ENCODE measurements around the gene LRP1-AS.
"Not testable (repeated sequence)": the region's sequence is repeated elsewhere in the genome, so short reads cannot be mapped to it uniquely, and the experiment has no call there.

The LRP1-AS gene

DNA sequence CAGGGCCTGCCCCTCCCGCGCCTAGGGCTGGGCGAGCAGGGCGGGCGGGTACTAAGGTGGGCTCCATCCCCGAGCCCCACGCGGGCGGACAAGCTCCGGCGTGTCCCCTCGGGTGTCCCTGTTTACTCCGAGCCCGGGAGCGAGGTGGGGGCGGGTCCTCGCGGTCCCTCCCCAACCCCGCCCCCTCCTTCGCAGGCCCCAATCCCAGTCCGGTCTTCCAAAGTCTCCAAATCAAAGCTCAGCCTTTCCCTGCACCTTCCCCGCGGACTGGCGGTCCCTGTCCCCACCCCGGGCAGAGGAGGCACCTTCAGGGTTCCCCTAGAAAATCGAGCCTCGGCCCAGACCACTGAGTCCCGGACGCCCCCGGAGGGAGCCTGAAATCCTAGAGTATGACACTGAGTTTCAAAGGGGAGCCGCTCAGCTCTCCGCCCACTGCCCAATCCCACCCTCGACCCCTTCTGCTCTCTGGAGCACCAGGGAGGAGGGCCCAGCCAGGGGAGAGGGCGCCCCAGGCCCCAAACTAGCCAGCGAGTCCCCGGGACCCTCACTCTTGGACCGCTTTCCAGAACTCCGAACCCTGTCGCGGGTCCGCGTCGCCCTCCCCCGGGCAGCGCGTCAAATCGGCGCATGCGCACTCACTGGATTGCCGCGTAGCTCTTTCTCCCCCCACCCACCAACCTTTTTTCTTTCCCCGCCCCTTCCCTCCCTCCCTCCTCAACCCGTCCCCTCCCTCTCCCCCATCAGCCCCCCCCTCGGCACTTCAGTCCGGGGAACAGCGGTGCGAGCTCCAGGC lies 19.5 kb downstream of the LRP1-AS start, which contains the start of gene LRP1:
Gene LRP1 (plus strand): TSS at position 758 of the 793 bp plus-strand sequence. CDS start 482 bp downstream, outside the sequence.
- Histone ChIP-seq H3K36me3 (ENCODE audit: control insufficient read depth, insufficient read depth, low read length) (no peaks in the 10 kb centered on the region), H3K27ac (ENCODE audit: low read depth, low read length) (peak within 1 kb of the TSS; percentile 87; the same call in 1 of the 2 replicates), H3K4me1 (ENCODE audit: control insufficient read depth, insufficient read depth, low read length) (peaks cover 41% of the 10 kb centered on the region), H3K27me3 (ENCODE audit: control insufficient read depth, insufficient read depth, low read length) (no peaks in the 10 kb centered on the region), H3K9me3 (ENCODE audit: control insufficient read depth, insufficient read depth, low read depth, low read length) (0 out of 2 replicates have a peak, but pooled peaks cover 6% of the 10 kb centered on the region), H3K9ac (ENCODE audit: low read length) (peak within 1 kb of the TSS; percentile 87), H3K4me3 (ENCODE audit: low read depth, low read length) (peak within 1 kb of the TSS; percentile 98)

DNA sequence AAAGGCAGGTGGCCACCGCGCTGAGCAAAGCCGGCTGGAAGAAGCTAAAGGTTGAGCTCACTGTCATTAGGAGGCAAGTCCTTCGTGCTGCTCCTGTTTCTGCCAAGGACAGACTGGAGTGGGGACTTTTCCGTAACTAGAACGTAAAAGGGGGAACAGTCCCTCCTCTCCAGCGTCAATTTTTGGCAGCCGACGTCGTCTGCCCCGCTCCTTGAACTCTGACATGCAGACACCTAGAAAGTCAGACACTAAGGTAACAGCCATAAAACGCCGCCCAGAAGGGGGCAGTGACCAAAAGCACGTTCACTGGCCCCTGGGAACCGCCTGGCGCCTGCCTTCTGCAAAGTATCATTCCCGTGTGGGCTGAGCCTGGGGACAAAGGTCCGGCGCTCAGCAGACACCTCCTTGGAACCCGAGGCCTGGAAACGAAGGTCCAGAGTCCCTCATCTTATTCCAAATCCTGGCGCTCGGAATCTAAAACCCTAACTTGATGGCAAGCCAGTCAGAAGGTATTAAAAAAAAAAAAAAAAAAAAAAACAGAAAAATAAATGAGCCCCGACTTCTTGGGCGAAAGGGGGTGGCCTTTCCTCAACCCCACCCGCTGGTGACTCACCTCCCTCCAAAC lies 20.2 kb downstream of the LRP1-AS start:
- Histone ChIP-seq H3K27me3 (ENCODE audit: control insufficient read depth, insufficient read depth, low read length) (no peaks in the 10 kb centered on the region), H3K4me3 (ENCODE audit: low read depth, low read length) (peak overlapping the region; percentile 98), H3K9ac (ENCODE audit: low read length) (peak overlapping the region; percentile 4), H3K36me3 (ENCODE audit: control insufficient read depth, insufficient read depth, low read length) (no peaks in the 10 kb centered on the region), H3K27ac (ENCODE audit: low read depth, low read length) (no peak overlapping the region), H3K9me3 (ENCODE audit: control insufficient read depth, insufficient read depth, low read depth, low read length) (0 out of 2 replicates have a peak, but pooled peaks cover 6% of the 10 kb centered on the region), H3K4me1 (ENCODE audit: control insufficient read depth, insufficient read depth, low read length) (peaks cover 34% of the 10 kb centered on the region)

DNA sequence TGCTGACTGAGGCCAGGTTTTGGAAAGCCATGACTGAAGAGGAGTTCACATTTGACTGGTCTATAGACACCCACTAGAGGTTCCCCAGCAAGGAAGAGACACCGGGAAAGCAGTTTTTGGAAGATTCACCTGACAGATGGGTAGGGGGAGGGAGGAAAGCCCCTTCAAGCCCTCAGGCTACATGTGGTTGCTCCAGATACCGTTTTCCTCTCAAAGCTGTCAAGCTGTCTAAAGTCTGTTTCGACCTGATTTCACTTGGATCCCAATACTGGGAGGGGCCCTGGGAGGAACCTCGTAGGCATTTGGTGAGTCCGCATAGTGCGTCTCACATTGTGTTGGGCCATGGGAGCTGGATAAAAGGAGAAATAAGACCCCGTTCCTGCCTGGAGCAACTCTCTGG lies 20.9 kb downstream of the LRP1-AS start:
- H3K9me3 ChIP-seq (ENCODE audit: control insufficient read depth, insufficient read depth, low read depth, low read length), result 0 out of 2 replicates have a peak, but pooled peaks cover 6% of the 10 kb centered on the region
- peaks cover 28% of the 10 kb centered on the region for H3K4me1 ChIP-seq (ENCODE audit: control insufficient read depth, insufficient read depth, low read length)
- H3K27me3 ChIP-seq (ENCODE audit: control insufficient read depth, insufficient read depth, low read length), result no peaks in the 10 kb centered on the region
- no peak overlapping the region for H3K9ac ChIP-seq (ENCODE audit: low read length)
- no peak overlapping the region for H3K27ac ChIP-seq (ENCODE audit: low read depth, low read length)
- no peaks in the 10 kb centered on the region for H3K36me3 ChIP-seq (ENCODE audit: control insufficient read depth, insufficient read depth, low read length)
- peak overlapping the region; percentile 98; the same call in 1 of the 2 replicates for H3K4me3 ChIP-seq (ENCODE audit: low read depth, low read length)

DNA sequence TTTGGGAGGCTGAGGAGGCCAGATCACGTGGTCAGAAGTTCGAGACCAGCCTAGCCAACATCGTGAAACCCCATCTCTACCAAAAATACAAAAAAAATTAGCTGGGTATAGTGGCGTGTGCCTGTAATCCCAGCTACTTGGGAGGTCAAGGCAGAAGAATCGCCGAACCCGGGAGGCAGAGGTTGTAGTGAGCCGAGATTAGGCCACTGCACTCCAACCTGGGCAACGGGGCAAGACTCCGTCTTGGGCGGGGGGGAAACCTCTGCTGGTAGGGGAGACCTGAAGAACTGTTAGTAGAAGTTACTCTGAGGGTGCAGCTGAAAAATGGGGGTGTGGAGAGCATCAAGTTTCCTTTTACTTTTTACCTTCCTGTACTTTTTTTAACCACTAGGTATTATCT lies 21.4 kb downstream of the LRP1-AS start:
- Histone ChIP-seq H3K9me3 (ENCODE audit: control insufficient read depth, insufficient read depth, low read depth, low read length) (0 out of 2 replicates have a peak, but pooled peaks cover 6% of the 10 kb centered on the region), H3K4me3 (ENCODE audit: low read depth, low read length) (no peak overlapping the region), H3K4me1 (ENCODE audit: control insufficient read depth, insufficient read depth, low read length) (peaks cover 23% of the 10 kb centered on the region), H3K27me3 (ENCODE audit: control insufficient read depth, insufficient read depth, low read length) (no peaks in the 10 kb centered on the region), H3K9ac (ENCODE audit: low read length) (no peak overlapping the region), H3K27ac (ENCODE audit: low read depth, low read length) (no peak overlapping the region), H3K36me3 (ENCODE audit: control insufficient read depth, insufficient read depth, low read length) (no peaks in the 10 kb centered on the region)

DNA sequence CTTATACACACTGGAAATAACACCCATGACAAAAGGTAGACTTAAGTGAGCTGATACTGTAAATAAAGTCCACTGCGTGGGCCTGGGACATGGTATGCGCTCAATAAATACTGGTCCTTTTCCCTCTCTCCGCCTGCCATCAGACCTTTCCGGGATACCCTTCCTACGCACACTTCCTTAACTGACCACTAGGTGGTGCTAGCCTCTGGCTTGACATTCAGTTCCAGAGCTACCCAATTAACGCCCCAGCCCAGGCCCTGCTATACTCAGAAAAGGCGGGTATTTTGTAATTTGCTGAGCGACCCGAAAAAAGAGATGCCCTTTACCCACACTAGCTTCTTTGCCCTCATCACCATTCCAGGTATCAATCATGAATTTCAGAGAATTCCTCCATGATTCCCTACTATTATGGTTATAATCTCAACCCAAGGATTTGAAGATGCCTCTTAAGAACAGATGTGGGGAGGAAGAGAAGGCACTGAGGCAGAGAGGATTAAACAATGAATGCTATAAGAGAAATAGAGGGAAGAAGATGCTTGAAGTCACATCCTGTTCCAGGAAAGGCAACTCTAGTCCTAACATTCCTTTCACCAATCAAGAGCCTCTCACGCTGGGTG lies 23.1 kb downstream of the LRP1-AS start:
- H3K36me3 ChIP-seq (ENCODE audit: control insufficient read depth, insufficient read depth, low read length), result no peaks in the 10 kb centered on the region
- no peak overlapping the region for H3K9ac ChIP-seq (ENCODE audit: low read length)
- H3K4me1 ChIP-seq (ENCODE audit: control insufficient read depth, insufficient read depth, low read length), result peaks cover 9% of the 10 kb centered on the region; the same call in 1 of the 2 replicates

DNA sequence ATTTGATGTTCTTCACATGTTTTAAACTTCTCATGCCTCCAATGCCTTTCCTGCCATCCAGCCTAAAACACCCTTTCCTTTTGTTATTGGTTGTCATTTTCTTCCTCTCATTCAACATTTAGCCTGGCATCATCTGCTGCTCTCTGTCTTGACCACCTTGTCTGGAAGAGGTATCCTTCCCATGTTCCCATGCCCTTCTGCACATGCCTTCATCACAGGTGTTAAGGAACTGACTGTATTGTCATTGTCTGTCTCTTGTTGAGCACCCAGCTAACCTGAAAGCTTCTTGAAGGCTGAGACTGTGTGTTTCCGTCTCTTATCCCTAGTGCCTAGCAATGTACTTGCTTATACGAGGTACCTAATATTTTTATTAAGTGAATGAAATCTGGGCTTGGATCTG lies 23.6 kb downstream of the LRP1-AS start:
- H3K9ac ChIP-seq (ENCODE audit: low read length), result no peak overlapping the region
- H3K4me3 ChIP-seq (ENCODE audit: low read depth, low read length), result no peak overlapping the region
- 0 out of 2 replicates have a peak, but pooled peaks cover 6% of the 10 kb centered on the region for H3K9me3 ChIP-seq (ENCODE audit: control insufficient read depth, insufficient read depth, low read depth, low read length)
- H3K4me1 ChIP-seq (ENCODE audit: control insufficient read depth, insufficient read depth, low read length), result peaks cover 9% of the 10 kb centered on the region; the same call in 1 of the 2 replicates
- H3K27ac ChIP-seq (ENCODE audit: low read depth, low read length), result no peak overlapping the region
- no peaks in the 10 kb centered on the region for H3K27me3 ChIP-seq (ENCODE audit: control insufficient read depth, insufficient read depth, low read length)
- H3K36me3 ChIP-seq (ENCODE audit: control insufficient read depth, insufficient read depth, low read length), result no peaks in the 10 kb centered on the region

More for the DNA sequence above, 23.1 kb downstream of the LRP1-AS start:
- Histone ChIP-seq H3K27ac (ENCODE audit: low read depth, low read length) (no peak overlapping the region), H3K4me3 (ENCODE audit: low read depth, low read length) (no peak overlapping the region), H3K27me3 (ENCODE audit: control insufficient read depth, insufficient read depth, low read length) (no peaks in the 10 kb centered on the region), H3K9me3 (ENCODE audit: control insufficient read depth, insufficient read depth, low read depth, low read length) (0 out of 2 replicates have a peak, but pooled peaks cover 6% of the 10 kb centered on the region)

DNA sequence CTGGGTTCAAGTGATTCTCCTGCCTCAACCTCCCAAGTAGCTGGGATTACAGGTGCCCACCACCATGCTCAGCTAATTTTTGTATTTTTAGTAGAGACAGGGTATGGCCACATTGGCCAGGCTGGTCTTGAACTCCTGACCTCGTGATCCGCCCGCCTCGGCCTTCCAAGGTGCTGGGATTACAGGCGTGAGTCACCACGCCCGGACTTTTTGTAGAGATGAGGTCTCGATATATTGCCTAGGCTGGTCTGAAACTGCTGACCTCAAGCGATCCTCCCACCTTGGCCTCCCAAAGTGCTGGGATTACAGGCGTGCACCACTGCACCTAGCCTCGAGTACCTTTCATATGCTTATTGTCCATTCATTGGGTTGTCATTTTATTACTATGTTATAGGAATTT lies 26.7 kb downstream of the LRP1-AS start:
- H3K9ac ChIP-seq (ENCODE audit: low read length); H3K27ac ChIP-seq (ENCODE audit: low read depth, low read length); H3K4me3 ChIP-seq (ENCODE audit: low read depth, low read length); H3K36me3 ChIP-seq (ENCODE audit: control insufficient read depth, insufficient read depth, low read length); H3K9me3 ChIP-seq (ENCODE audit: control insufficient read depth, insufficient read depth, low read depth, low read length); H3K27me3 ChIP-seq (ENCODE audit: control insufficient read depth, insufficient read depth, low read length); H3K4me1 ChIP-seq (ENCODE audit: control insufficient read depth, insufficient read depth, low read length): not testable (repeated sequence)

DNA sequence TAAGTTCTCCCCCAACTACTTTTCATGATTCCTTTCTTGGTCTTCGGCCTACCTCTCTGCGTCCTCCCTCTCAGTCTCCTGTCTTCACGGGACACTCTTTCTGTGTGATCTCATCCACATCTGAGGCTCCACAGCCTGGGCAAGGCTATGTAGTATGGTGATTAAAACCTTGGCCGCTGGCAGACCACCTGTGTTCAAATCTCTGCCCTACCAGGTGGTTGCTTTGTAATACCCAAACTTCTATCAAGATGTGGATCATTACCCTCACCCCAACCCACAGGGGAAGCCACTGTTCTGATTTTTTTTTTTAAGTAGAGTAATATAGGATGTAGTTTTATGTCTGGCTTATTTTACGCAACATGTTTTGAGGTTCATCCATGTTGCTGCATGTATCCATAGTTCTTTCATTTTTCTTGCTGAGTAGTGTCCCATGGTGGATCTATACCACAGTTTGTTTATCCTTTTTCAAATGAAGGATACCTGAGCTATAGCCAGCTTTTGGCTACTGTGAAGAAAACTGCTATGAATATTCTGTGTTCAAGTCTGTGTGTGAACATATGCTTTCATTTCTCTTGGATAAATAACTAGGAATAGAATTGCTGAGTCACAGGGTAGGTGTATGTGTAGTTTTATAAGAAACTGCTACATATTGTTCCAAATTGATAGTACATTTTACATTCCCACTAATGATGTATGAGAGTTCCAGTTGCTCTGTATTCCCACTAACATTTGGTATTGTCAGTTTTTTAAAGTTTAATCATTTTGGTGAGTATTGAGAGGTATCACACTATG lies 27.9 kb downstream of the LRP1-AS start:
- H3K4me1 ChIP-seq (ENCODE audit: control insufficient read depth, insufficient read depth, low read length), result no peaks in the 10 kb centered on the region
- no peak overlapping the region for H3K9ac ChIP-seq (ENCODE audit: low read length)
- 0 out of 2 replicates have a peak, but pooled peaks cover 6% of the 10 kb centered on the region for H3K9me3 ChIP-seq (ENCODE audit: control insufficient read depth, insufficient read depth, low read depth, low read length)
- H3K36me3 ChIP-seq (ENCODE audit: control insufficient read depth, insufficient read depth, low read length), result no peaks in the 10 kb centered on the region
- no peaks in the 10 kb centered on the region; the same call in 1 of the 2 replicates for H3K27me3 ChIP-seq (ENCODE audit: control insufficient read depth, insufficient read depth, low read length)
- H3K27ac ChIP-seq (ENCODE audit: low read depth, low read length), result no peak overlapping the region
- no peak overlapping the region for H3K4me3 ChIP-seq (ENCODE audit: low read depth, low read length)

DNA sequence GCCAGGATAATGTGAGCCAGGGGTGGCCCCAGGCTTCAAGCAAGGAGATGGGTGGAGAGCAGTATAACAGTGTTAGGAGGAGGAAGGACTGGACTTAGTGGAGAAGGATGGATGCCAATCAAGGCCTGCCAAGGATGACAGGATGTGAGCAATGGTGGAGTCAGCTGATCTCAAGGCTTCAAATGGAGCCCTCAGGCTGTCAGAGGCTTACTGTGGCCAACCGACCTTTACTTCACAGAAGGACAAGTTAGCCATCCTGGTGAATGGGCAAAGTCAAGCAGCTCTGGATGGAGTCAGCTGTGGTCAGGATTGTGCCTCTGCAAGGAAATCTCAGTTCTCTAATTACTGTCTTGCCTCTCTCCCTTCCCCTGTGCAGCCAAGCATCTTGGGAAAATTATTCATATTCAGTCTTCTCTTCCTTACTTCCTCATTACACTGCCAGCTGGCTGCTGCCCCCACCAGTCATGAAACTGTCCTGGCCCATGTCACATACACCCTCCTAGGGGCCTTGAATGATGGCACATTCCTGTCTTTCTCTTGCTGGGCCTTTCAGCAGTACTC lies 28.6 kb downstream of the LRP1-AS start:
- Histone ChIP-seq H3K4me1 (ENCODE audit: control insufficient read depth, insufficient read depth, low read length) (no peaks in the 10 kb centered on the region), H3K9ac (ENCODE audit: low read length) (no peak overlapping the region), H3K27me3 (ENCODE audit: control insufficient read depth, insufficient read depth, low read length) (no peaks in the 10 kb centered on the region; the same call in 1 of the 2 replicates), H3K36me3 (ENCODE audit: control insufficient read depth, insufficient read depth, low read length) (no peaks in the 10 kb centered on the region), H3K9me3 (ENCODE audit: control insufficient read depth, insufficient read depth, low read depth, low read length) (0 out of 2 replicates have a peak, but pooled peaks cover 3% of the 10 kb centered on the region), H3K4me3 (ENCODE audit: low read depth, low read length) (no peak overlapping the region), H3K27ac (ENCODE audit: low read depth, low read length) (no peak overlapping the region)
